ENCODE data around the gene NFATC3.

NFATC3 gene

GRCh38 chr16:68246666-68247065, 161.5 kb downstream of the NFATC3 start:
- FAIRE-seq (no peak), DNase-seq (ENCODE audit: insufficient read length, low spot score) (no peak)
- TF ChIP-seq PAX5 (IDR thresholded peaks at IDR 0.05; ENCODE audit: insufficient read depth, low read length, severe bottlenecking) (no peak), POLR2A (IDR thresholded peaks at IDR 0.05; ENCODE audit: low read depth, low read length) (no peak), TAF1 (IDR thresholded peaks at IDR 0.05; ENCODE audit: low read depth, low read length) (no peak), POLR2AphosphoS5 (IDR thresholded peaks at IDR 0.05; ENCODE audit: low read depth, low read length) (no peak), SPI1 (IDR thresholded peaks at IDR 0.05; ENCODE audit: low read depth, low read length) (no peak), POU2F2 (IDR thresholded peaks at IDR 0.05; ENCODE audit: low read depth, low read length) (no peak)

GRCh38 chr16:68247400-68247799, 162.2 kb downstream of the NFATC3 start:
- TF ChIP-seq SPI1 (IDR thresholded peaks at IDR 0.05; ENCODE audit: low read depth, low read length) (peak; percentile 83), TAF1 (IDR thresholded peaks at IDR 0.05; ENCODE audit: low read depth, low read length) (no peak), PAX5 (IDR thresholded peaks at IDR 0.05; ENCODE audit: insufficient read depth, low read length, severe bottlenecking) (no peak), POU2F2 (IDR thresholded peaks at IDR 0.05; ENCODE audit: low read depth, low read length) (no peak)
- DNase-seq (ENCODE audit: insufficient read length, low spot score) (no peak), FAIRE-seq (no peak)

GRCh38 chr16:68247932-68248331, 162.8 kb downstream of the NFATC3 start:
- FAIRE-seq (no peak), DNase-seq (ENCODE audit: insufficient read length, low spot score) (no peak)
- TF ChIP-seq POLR2A (IDR thresholded peaks at IDR 0.05; ENCODE audit: low read depth, low read length) (no peak), SPI1 (IDR thresholded peaks at IDR 0.05; ENCODE audit: low read depth, low read length) (no peak), POLR2AphosphoS5 (IDR thresholded peaks at IDR 0.05; ENCODE audit: low read depth, low read length) (no peak), POU2F2 (IDR thresholded peaks at IDR 0.05; ENCODE audit: low read depth, low read length) (no peak), TAF1 (IDR thresholded peaks at IDR 0.05; ENCODE audit: low read depth, low read length) (no peak), PAX5 (IDR thresholded peaks at IDR 0.05; ENCODE audit: insufficient read depth, low read length, severe bottlenecking) (no peak)

GRCh38 chr16:68249371-68249770, 164.2 kb downstream of the NFATC3 start:
- TF ChIP-seq PAX5 (IDR thresholded peaks at IDR 0.05; ENCODE audit: insufficient read depth, low read length, severe bottlenecking) (no peak), TAF1 (IDR thresholded peaks at IDR 0.05; ENCODE audit: low read depth, low read length) (no peak), SPI1 (IDR thresholded peaks at IDR 0.05; ENCODE audit: low read depth, low read length) (no peak), POU2F2 (IDR thresholded peaks at IDR 0.05; ENCODE audit: low read depth, low read length) (no peak), POLR2A (IDR thresholded peaks at IDR 0.05; ENCODE audit: low read depth, low read length) (no peak), POLR2AphosphoS5 (IDR thresholded peaks at IDR 0.05; ENCODE audit: low read depth, low read length) (no peak)
- no peak for DNase-seq (ENCODE audit: insufficient read length, low spot score)
- FAIRE-seq: no peak

- DNase-seq (ENCODE audit: insufficient read length, low spot score) (no peak), FAIRE-seq (no peak)
- TF ChIP-seq POLR2AphosphoS5 (IDR thresholded peaks at IDR 0.05; ENCODE audit: low read depth, low read length) (no peak), TAF1 (IDR thresholded peaks at IDR 0.05; ENCODE audit: low read depth, low read length) (no peak), SPI1 (IDR thresholded peaks at IDR 0.05; ENCODE audit: low read depth, low read length) (no peak), PAX5 (IDR thresholded peaks at IDR 0.05; ENCODE audit: insufficient read depth, low read length, severe bottlenecking) (no peak), POLR2A (IDR thresholded peaks at IDR 0.05; ENCODE audit: low read depth, low read length) (no peak), POU2F2 (IDR thresholded peaks at IDR 0.05; ENCODE audit: low read depth, low read length) (no peak)
Observed at GRCh38 chr16:68250951-68251350, 165.8 kb downstream of the NFATC3 start.

- no peak for FAIRE-seq
- TF ChIP-seq POU2F2 (IDR thresholded peaks at IDR 0.05; ENCODE audit: low read depth, low read length): no peak
- TF ChIP-seq POLR2AphosphoS5 (IDR thresholded peaks at IDR 0.05; ENCODE audit: low read depth, low read length): no peak
- TF ChIP-seq TAF1 (IDR thresholded peaks at IDR 0.05; ENCODE audit: low read depth, low read length): no peak
- TF ChIP-seq POLR2A (IDR thresholded peaks at IDR 0.05; ENCODE audit: low read depth, low read length): no peak
- TF ChIP-seq PAX5 (IDR thresholded peaks at IDR 0.05; ENCODE audit: insufficient read depth, low read length, severe bottlenecking): no peak
- no peak for TF ChIP-seq SPI1 (IDR thresholded peaks at IDR 0.05; ENCODE audit: low read depth, low read length)
- DNase-seq (ENCODE audit: insufficient read length, low spot score): no peak
Observed at GRCh38 chr16:68251832-68252231, 166.7 kb downstream of the NFATC3 start.

- TF ChIP-seq POLR2A (IDR thresholded peaks at IDR 0.05; ENCODE audit: low read depth, low read length): no peak
- no peak for TF ChIP-seq POU2F2 (IDR thresholded peaks at IDR 0.05; ENCODE audit: low read depth, low read length)
- TF ChIP-seq TAF1 (IDR thresholded peaks at IDR 0.05; ENCODE audit: low read depth, low read length): no peak
- no peak for TF ChIP-seq SPI1 (IDR thresholded peaks at IDR 0.05; ENCODE audit: low read depth, low read length)
- no peak for TF ChIP-seq PAX5 (IDR thresholded peaks at IDR 0.05; ENCODE audit: insufficient read depth, low read length, severe bottlenecking)
- no peak for TF ChIP-seq POLR2AphosphoS5 (IDR thresholded peaks at IDR 0.05; ENCODE audit: low read depth, low read length)
- no peak for FAIRE-seq
- no peak for DNase-seq (ENCODE audit: insufficient read length, low spot score)
Observed at GRCh38 chr16:68252383-68252782, 167.2 kb downstream of the NFATC3 start.

GRCh38 chr16:68253721-68254120, 168.6 kb downstream of the NFATC3 start:
- TF ChIP-seq SPI1 (IDR thresholded peaks at IDR 0.05; ENCODE audit: low read depth, low read length) (no peak), POU2F2 (IDR thresholded peaks at IDR 0.05; ENCODE audit: low read depth, low read length) (no peak), POLR2A (IDR thresholded peaks at IDR 0.05; ENCODE audit: low read depth, low read length) (no peak), PAX5 (IDR thresholded peaks at IDR 0.05; ENCODE audit: insufficient read depth, low read length, severe bottlenecking) (no peak), POLR2AphosphoS5 (IDR thresholded peaks at IDR 0.05; ENCODE audit: low read depth, low read length) (no peak), TAF1 (IDR thresholded peaks at IDR 0.05; ENCODE audit: low read depth, low read length) (no peak)
- FAIRE-seq (no peak), DNase-seq (ENCODE audit: insufficient read length, low spot score) (no peak)

- TF ChIP-seq PAX5 (IDR thresholded peaks at IDR 0.05; ENCODE audit: insufficient read depth, low read length, severe bottlenecking): no peak
- no peak for TF ChIP-seq TAF1 (IDR thresholded peaks at IDR 0.05; ENCODE audit: low read depth, low read length)
- TF ChIP-seq POLR2A (IDR thresholded peaks at IDR 0.05; ENCODE audit: low read depth, low read length): no peak
- no peak for TF ChIP-seq SPI1 (IDR thresholded peaks at IDR 0.05; ENCODE audit: low read depth, low read length)
- TF ChIP-seq POLR2AphosphoS5 (IDR thresholded peaks at IDR 0.05; ENCODE audit: low read depth, low read length): no peak
- TF ChIP-seq POU2F2 (IDR thresholded peaks at IDR 0.05; ENCODE audit: low read depth, low read length): no peak
- no peak for FAIRE-seq
- no peak for DNase-seq (ENCODE audit: insufficient read length, low spot score)
Observed at GRCh38 chr16:68255712-68256111, 170.5 kb downstream of the NFATC3 start.

Measured in GM12891 (cell line).